GM12878 (cell line): ENCODE data around the gene COX18. TPM values are rescaled to one million over a fixed set of nuclear protein-coding genes. Genes with fewer than 3 reads are reported as not detected.

ENCODE experiments used
- ATAC-seq: fragments of 200-7000 bp; cut with Tn5 transposase; 3 replicates; pipeline ENCODE4 v1.9.1; 2020; ENCODE audit warnings: mild to moderate bottlenecking, moderate library complexity
- BruUV-seq: library from RNA; stranded (reverse); fragments of 400-500 nt; replicated peaks from 2 replicates; lab custom pipeline; 2021; lab: Mats Ljungman, UMichigan
- CTCF ChIA-PET: fragments of 300-600 bp; sonication (Branson Sonifier 250); formaldehyde crosslinking; extraction: SDS; loops from one replicate; lab custom pipeline; 2021; ENCODE audit warnings: inconsistent platforms; lab: Yijun Ruan, JAX
- POLR2A ChIA-PET: fragments of 350-600 bp; formaldehyde crosslinking; extraction: SDS; loops from one replicate; lab custom pipeline; 2021; ENCODE audit warnings: inconsistent platforms; lab: Charles Lee
- RAD21 ChIA-PET: fragments of 300-600 bp; sonication (Branson Sonifier 250); formaldehyde crosslinking; loops from one replicate; lab custom pipeline; 2023; ENCODE audit warnings: antibody characterized with exemption; ENCODE audit not compliant: unreplicated experiment; lab: Charles Lee
- SMC1A ChIA-PET: fragments of 300-600 bp; sonication (Branson Sonifier 250); formaldehyde crosslinking; loops from one replicate; lab custom pipeline; 2023; ENCODE audit not compliant: unreplicated experiment, uncharacterized antibody; lab: Charles Lee
- DNase-seq: peaks from one replicate; pipeline ENCODE4 v3.0.0-alpha.2; 2011; ENCODE audit warnings: low read depth, low spot score
- FAIRE-seq: peaks from 3 replicates; lab custom pipeline; 2011; peaks lifted over from hg19 to GRCh38; lab: Jason Lieb, UNC
- H2AFZ ChIP-seq: 2 replicates; pipeline ENCODE4 v1.6.0; 2011; ENCODE audit warnings: low read depth, low read length, control low read depth; ENCODE audit not compliant: control insufficient read depth
- H3K27ac ChIP-seq: 2 replicates; pipeline ENCODE4 v1.5.1; 2011; ENCODE audit warnings: control low read depth; ENCODE audit not compliant: control insufficient read depth, insufficient read depth
- H3K27me3 ChIP-seq, 2 experiments: replicated peaks in 1 of 2; 2 replicates each; pipeline versions ENCODE4 v1.6.0 to v1.6.1; 2011; ENCODE audit warnings: low read length in 1 of 2; ENCODE audit not compliant: control insufficient read depth in 2 of 2, insufficient read depth in 2 of 2
- H3K36me3 ChIP-seq, 2 experiments: 2 replicates each; pipeline ENCODE4 v1.5.1; 2011; ENCODE audit warnings: low read length in 1 of 2; ENCODE audit not compliant: control insufficient read depth in 2 of 2, insufficient read depth in 2 of 2
- H3K4me1 ChIP-seq: 2 replicates; pipeline ENCODE4 v1.6.1; 2011; ENCODE audit warnings: mild to moderate bottlenecking, low read length, moderate library complexity, mixed read lengths; ENCODE audit not compliant: control insufficient read depth, insufficient read depth
- H3K4me2 ChIP-seq: 2 replicates; pipeline ENCODE4 v1.6.0; 2011; ENCODE audit warnings: control low read depth; ENCODE audit not compliant: control insufficient read depth, insufficient read depth
- H3K4me3 ChIP-seq: fragments of 200-600 bp; sonication (generic); 2 replicates; pipeline ENCODE4 v1.5.1; 2016
- H3K79me2 ChIP-seq: 2 replicates; pipeline ENCODE4 v1.6.0; 2011; ENCODE audit warnings: low read length; ENCODE audit not compliant: control insufficient read depth, insufficient read depth
- H3K9ac ChIP-seq: 2 replicates; pipeline ENCODE4 v1.8.0; 2011; ENCODE audit warnings: low read length, control low read depth, mixed read lengths; ENCODE audit not compliant: control insufficient read depth, insufficient read depth
- H3K9me3 ChIP-seq: replicated peaks from 3 replicates; pipeline ENCODE4 v1.5.1; 2011; ENCODE audit warnings: mild to moderate bottlenecking, low read length; ENCODE audit not compliant: control insufficient read depth, insufficient read depth
- H4K20me1 ChIP-seq: 2 replicates; pipeline ENCODE4 v1.6.0; 2011; ENCODE audit not compliant: control insufficient read depth, insufficient read depth
- ATF7 ChIP-seq: fragments of 450-650 bp; IDR thresholded peaks from 2 replicates; pipeline ENCODE4 v1.6.1; 2016; ENCODE audit warnings: low read depth, mild to moderate bottlenecking
- CHD1 ChIP-seq: IDR thresholded peaks from 2 replicates; pipeline ENCODE4 v1.6.1; 2012; ENCODE audit warnings: low read depth, low read length, improper control_type of control experiment
- EZH2 ChIP-seq: IDR thresholded peaks from 2 replicates; pipeline ENCODE4 v1.6.1; 2012; ENCODE audit warnings: low read depth, mild to moderate bottlenecking, control low read depth, inconsistent platforms, low read length, borderline replicate concordance; ENCODE audit not compliant: control insufficient read depth
- FOXM1 ChIP-seq: IDR thresholded peaks from 2 replicates; pipeline ENCODE4 v1.6.1; 2012; ENCODE audit warnings: low read depth, mild to moderate bottlenecking, inconsistent platforms, low read length, moderate library complexity
- MTA2 ChIP-seq: fragments of 450-650 bp; IDR thresholded peaks from 2 replicates; pipeline ENCODE4 v1.6.1; 2016; ENCODE audit warnings: low read depth, mild to moderate bottlenecking, moderate library complexity
- NR2F1 ChIP-seq: fragments of 450-650 bp; conservative IDR thresholded peaks from 2 replicates; pipeline ENCODE4 v1.6.1; 2017; ENCODE audit warnings: mild to moderate bottlenecking
- RUNX3 ChIP-seq: IDR thresholded peaks from 2 replicates; pipeline ENCODE4 v1.6.1; 2012; ENCODE audit warnings: low read length, inconsistent platforms
- WGBS: methylation state at CpG from one replicate; pipeline ENCODE4 v1.1.6; 2016; ENCODE audit warnings: low lambda C conversion rate; ENCODE audit not compliant: insufficient replicate concordance, insufficient coverage; ENCODE audit errors: missing lambda C conversion rate; 5-methylcytosine and 5-hydroxymethylcytosine counted together
- in situ Hi-C: fragments of 300-500 bp; cut with MboI; formaldehyde crosslinking; loops from 9 replicates; pipeline ENCODE4 v1.14.3; 2018; ENCODE audit warnings: mixed read lengths
- intact Hi-C: fragments of 100-400 bp; cut with micrococcal nuclease; formaldehyde crosslinking; loops from one replicate; pipeline ENCODE4 v1.14.2; 2022; ENCODE audit not compliant: unreplicated experiment
- polyA plus RNA-seq, 11 experiments: library from polyadenylated mRNA; depleted of rRNA in 4 of 11; unstranded in 6 of 11; stranded (reverse) in 5 of 11; fragments of >200 nt; fragmentation: Nextera tagmentation in 4 of 11; fragmentation: Illumina TruSeq in 1 of 11; extraction: Ambion mirVana in 4 of 11; extraction: Trizol in 1 of 11; gene quantifications; 1 replicate in 1 of 11; 2 replicates in 10 of 11; pipeline versions ENCODE4 v1.2.1 to v1.2.3, GENCODE V29; 2011 to 2016; ENCODE audit warnings: inconsistent platforms in 2 of 11, missing spikeins in 2 of 11, low read depth in 1 of 11
- total RNA-seq, 4 experiments: library from RNA; depleted of rRNA in 3 of 4; stranded (reverse); fragments of >200 nt in 3 of 4; fragmentation: Illumina TruSeq in 1 of 4; extraction: Trizol in 1 of 4; gene quantifications; 2 replicates each; pipeline versions ENCODE4 v1.2.1 to v1.2.3, GENCODE V29; 2013 to 2021

COX18 gene
- total and polyA plus RNA-seq, 10 of the 15 experiments (the other 5 are each of a cell fraction or from before 2014, with no cell fraction given): 7.2 to 36.4 (median 17.7) TPM

- no peak for TF ChIP-seq ATF7
- no peak for TF ChIP-seq CHD1
These were observed 32.5 kb downstream of the COX18 start (continued) for GRCh38 chr4:73037057-73037456.

- Histone ChIP-seq H4K20me1 (no peaks in the 10 kb centered on the region), H3K27ac (no peak overlapping the region), H3K4me1 (peaks cover 4% of the 10 kb centered on the region), H3K4me3 (no peak overlapping the region), H3K9ac (no peak overlapping the region), H3K27me3 (no peaks in the 10 kb centered on the region), H3K36me3 (no peaks in the 10 kb centered on the region), H3K79me2 (no peaks in the 10 kb centered on the region), H3K4me2 (peak overlapping the region; percentile 12; the same call in 1 of the 2 replicates)
- in situ Hi-C loops: no loop called here
- WGBS: 0% methylated on average over 1 of the region's 1 CpG
- ChIA-PET CTCF (interaction anchor here (0.7 kb wide), 2 partner anchors 32 to 221 kb away, joined by 3 to 4 read pairs; no protein-coding TSS in a partner anchor), RAD21 (interaction anchor here (0.6 kb wide), 1 partner anchor 500 kb away, joined by 4 read pairs; no protein-coding TSS in a partner anchor), SMC1A (interaction anchor here (0.8 kb wide), 1 partner anchor 221 kb away, joined by 3 read pairs; no protein-coding TSS in a partner anchor)
- peak; percentile 71 for ATAC-seq
- FAIRE-seq: no peak
- TF ChIP-seq EZH2 (no peak), MTA2 (0 out of 2 replicates have a peak, but pooled peaks have one; percentile 29), RUNX3 (peak; percentile 29; the same call in 1 of the 2 replicates), NR2F1 (no peak), FOXM1 (no peak)
- TF ChIP-seq, all 136 proteins: peak for 2
- BruUV-seq: no TSS peak
- POLR2A ChIA-PET: interaction anchor here (0.6 kb wide), 1 partner anchor 15 kb away, joined by 8 read pairs; no protein-coding TSS in a partner anchor
- intact Hi-C loops: no loop called here
- H3K9me3 ChIP-seq: peaks cover 6% of the 10 kb centered on the region; the same call in 1 of the 3 replicates
- no peak overlapping the region; the same call in 1 of the 2 replicates for H2AFZ ChIP-seq
- DNase-seq: no peak
These were observed 33.4 kb downstream of the COX18 start for GRCh38 chr4:73036123-73036522.
